ENCODE measurements around the gene KRT26.

DNA sequence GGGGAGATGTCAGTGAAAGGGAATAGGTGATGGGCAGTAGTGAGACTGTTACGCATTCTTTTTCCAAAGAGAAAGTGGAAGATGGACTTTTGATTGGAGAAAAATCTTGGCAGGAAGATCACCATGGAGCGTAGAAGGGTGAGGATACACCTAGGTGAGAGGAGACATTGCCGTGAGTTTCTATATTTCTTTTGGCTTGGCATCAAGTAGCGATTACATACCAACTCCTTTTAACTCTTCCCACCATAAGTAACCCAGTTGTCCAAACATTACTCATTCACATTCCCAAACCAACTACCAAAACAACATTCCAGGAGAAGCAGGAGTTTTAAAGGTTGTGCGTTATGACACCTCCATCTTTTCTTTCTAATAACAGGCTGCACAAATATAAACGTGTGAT is 38.5 kb upstream of the KRT26 start:
- no peak for TF ChIP-seq EZH2 (IDR thresholded peaks at IDR 0.05; ENCODE audit: low read depth)
- TF ChIP-seq, protein P1, sequence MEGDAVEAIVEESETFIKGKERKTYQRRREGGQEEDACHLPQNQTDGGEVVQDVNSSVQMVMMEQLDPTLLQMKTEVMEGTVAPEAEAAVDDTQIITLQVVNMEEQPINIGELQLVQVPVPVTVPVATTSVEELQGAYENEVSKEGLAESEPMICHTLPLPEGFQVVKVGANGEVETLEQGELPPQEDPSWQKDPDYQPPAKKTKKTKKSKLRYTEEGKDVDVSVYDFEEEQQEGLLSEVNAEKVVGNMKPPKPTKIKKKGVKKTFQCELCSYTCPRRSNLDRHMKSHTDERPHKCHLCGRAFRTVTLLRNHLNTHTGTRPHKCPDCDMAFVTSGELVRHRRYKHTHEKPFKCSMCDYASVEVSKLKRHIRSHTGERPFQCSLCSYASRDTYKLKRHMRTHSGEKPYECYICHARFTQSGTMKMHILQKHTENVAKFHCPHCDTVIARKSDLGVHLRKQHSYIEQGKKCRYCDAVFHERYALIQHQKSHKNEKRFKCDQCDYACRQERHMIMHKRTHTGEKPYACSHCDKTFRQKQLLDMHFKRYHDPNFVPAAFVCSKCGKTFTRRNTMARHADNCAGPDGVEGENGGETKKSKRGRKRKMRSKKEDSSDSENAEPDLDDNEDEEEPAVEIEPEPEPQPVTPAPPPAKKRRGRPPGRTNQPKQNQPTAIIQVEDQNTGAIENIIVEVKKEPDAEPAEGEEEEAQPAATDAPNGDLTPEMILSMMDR (conservative IDR thresholded peaks at IDR 0.05): no peak

Data from PC-9 (cell line).